Measurements from ENCODE around the gene HPRT1. TPM values are rescaled to one million over a fixed set of nuclear protein-coding genes. Genes with fewer than 3 reads are reported as not detected.
A peak's percentile ranks its signal among the peaks of the same experiment; 100 is the strongest.
"Not testable (repeated sequence)": the region's sequence is repeated elsewhere in the genome, so short reads cannot be mapped to it uniquely, and the experiment has no call there.

HPRT1 gene
- total RNA-seq, 3 donors from 2014 or later: 8.0 to 15.1 (median 11.9) TPM

DNA sequence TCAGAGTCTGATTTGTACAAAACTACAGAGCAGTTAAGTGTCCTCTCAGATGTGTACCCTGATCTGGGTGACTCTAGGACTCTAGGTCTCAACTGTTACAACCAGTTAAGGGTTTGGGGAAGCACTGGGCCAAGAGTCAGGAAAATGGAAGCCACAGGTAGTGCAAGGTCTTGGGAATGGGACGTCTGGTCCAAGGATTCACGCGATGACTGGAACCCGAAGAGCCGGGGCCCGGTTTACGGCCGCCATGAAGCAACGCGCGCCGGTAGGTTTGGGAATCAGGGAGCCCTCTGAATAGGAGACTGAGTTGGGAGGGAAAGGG lies 321 bp upstream of the HPRT1 start:
- DNase-seq (ENCODE audit: low spot score in 2 of 2): no peak
- Histone ChIP-seq H3K27ac (peak overlapping the region; percentile 54 to 82), H3K27me3 (peaks cover 0 to 16% of the 10 kb centered on the region in 2 donors), H3K36me3 (no peaks in the 10 kb centered on the region), H3K4me3 (peak overlapping the region; percentile 57 to 81 (median 73)), H3K4me1 (no peaks in the 10 kb centered on the region), H3K9me3 (no peaks in the 10 kb centered on the region)
- intact Hi-C loops (cut with DNase I; ENCODE audit: low total_unique reads): loop anchor here (10.0 kb wide), 1 partner anchor 1925 kb away; no protein-coding TSS in a partner anchor
- no peak for TF ChIP-seq POLR2AphosphoS5 (IDR thresholded peaks at IDR 0.05)
- TF ChIP-seq POLR2A (IDR thresholded peaks at IDR 0.05): no peak
- TF ChIP-seq, protein P1, sequence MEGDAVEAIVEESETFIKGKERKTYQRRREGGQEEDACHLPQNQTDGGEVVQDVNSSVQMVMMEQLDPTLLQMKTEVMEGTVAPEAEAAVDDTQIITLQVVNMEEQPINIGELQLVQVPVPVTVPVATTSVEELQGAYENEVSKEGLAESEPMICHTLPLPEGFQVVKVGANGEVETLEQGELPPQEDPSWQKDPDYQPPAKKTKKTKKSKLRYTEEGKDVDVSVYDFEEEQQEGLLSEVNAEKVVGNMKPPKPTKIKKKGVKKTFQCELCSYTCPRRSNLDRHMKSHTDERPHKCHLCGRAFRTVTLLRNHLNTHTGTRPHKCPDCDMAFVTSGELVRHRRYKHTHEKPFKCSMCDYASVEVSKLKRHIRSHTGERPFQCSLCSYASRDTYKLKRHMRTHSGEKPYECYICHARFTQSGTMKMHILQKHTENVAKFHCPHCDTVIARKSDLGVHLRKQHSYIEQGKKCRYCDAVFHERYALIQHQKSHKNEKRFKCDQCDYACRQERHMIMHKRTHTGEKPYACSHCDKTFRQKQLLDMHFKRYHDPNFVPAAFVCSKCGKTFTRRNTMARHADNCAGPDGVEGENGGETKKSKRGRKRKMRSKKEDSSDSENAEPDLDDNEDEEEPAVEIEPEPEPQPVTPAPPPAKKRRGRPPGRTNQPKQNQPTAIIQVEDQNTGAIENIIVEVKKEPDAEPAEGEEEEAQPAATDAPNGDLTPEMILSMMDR (IDR thresholded peaks at IDR 0.05): no peak

DNA sequence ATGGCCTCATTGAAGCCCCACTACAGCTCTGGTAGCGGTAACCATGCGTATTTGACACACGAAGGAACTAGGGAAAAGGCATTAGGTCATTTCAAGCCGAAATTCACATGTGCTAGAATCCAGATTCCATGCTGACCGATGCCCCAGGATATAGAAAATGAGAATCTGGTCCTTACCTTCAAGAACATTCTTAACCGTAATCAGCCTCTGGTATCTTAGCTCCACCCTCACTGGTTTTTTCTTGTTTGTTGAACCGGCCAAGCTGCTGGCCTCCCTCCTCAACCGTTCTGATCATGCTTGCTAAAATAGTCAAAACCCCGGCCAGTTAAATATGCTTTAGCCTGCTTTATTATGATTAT lies 876 bp downstream of the HPRT1 start:
- TF ChIP-seq, protein P1 (IDR thresholded peaks at IDR 0.05): no peak
- TF ChIP-seq POLR2A (IDR thresholded peaks at IDR 0.05): no peak
- no peaks in the 10 kb centered on the region for H3K36me3 ChIP-seq
- H3K27me3 ChIP-seq: peaks cover 0 to 15% of the 10 kb centered on the region in 2 donors
- no peak overlapping the region for H3K27ac ChIP-seq
- intact Hi-C loops (cut with DNase I; ENCODE audit: low total_unique reads): no loop called here
- no peaks in the 10 kb centered on the region for H3K9me3 ChIP-seq
- H3K4me3 ChIP-seq: peak overlapping the region; percentile 57 to 81 (median 73)
- DNase-seq (ENCODE audit: low spot score in 2 of 2): no peak
- no peaks in the 10 kb centered on the region for H3K4me1 ChIP-seq

DNA sequence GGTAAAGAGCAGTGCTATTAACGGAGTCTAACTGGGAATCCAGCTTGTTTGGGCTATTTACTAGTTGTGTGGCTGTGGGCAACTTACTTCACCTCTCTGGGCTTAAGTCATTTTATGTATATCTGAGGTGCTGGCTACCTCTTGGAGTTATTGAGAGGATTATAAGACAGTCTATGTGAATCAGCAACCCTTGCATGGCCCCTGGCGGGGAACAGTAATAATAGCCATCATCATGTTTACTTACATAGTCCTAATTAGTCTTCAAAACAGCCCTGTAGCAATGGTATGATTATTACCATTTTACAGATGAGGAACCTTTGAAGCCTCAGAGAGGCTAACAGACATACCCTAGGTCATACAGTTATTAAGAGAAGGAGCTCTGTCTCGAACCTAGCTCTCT lies 1.5 kb downstream of the HPRT1 start:
- H3K4me1 ChIP-seq: no peaks in the 10 kb centered on the region
- intact Hi-C loops (cut with DNase I; ENCODE audit: low total_unique reads): no loop called here
- H3K9me3 ChIP-seq: no peaks in the 10 kb centered on the region
- peaks cover 0 to 13% of the 10 kb centered on the region in 2 donors for H3K27me3 ChIP-seq
- TF ChIP-seq POLR2AphosphoS5 (IDR thresholded peaks at IDR 0.05): no peak
- TF ChIP-seq, protein P1 (IDR thresholded peaks at IDR 0.05): no peak
- TF ChIP-seq POLR2A (IDR thresholded peaks at IDR 0.05): no peak
- H3K4me3 ChIP-seq: peak overlapping the region in 1 of 3 donors; percentile 81
- H3K27ac ChIP-seq: no peak overlapping the region
- DNase-seq (ENCODE audit: low spot score in 2 of 2): no peak
- H3K36me3 ChIP-seq: no peaks in the 10 kb centered on the region

DNA sequence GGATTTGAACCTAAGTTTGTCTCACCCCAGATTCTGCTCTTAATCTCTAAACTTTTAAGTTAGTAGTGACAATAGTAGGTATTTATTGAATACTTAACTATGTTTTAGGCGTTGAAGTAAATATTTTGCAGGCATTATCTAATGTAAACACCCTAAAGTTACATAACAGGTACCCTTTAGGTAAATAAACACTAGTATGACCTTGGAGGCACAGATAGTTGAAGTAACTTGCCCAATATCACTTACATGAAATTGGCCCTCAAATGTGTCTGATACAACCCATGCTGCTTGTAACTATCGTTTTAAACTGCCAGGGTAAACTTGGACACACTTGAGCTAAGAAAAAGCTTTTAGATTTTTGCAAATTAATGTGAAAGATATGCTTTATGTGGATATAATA lies 3.0 kb downstream of the HPRT1 start:
- no peaks in the 10 kb centered on the region for H3K4me1 ChIP-seq
- H3K27me3 ChIP-seq: peaks cover 0 to 13% of the 10 kb centered on the region in 2 donors
- no peak for DNase-seq (ENCODE audit: low spot score in 2 of 2)
- H3K4me3 ChIP-seq: no peak overlapping the region
- H3K27ac ChIP-seq: no peak overlapping the region
- TF ChIP-seq POLR2AphosphoS5 (IDR thresholded peaks at IDR 0.05): no peak
- TF ChIP-seq POLR2A (IDR thresholded peaks at IDR 0.05): no peak
- TF ChIP-seq, protein P1 (IDR thresholded peaks at IDR 0.05): no peak
- no peaks in the 10 kb centered on the region for H3K36me3 ChIP-seq
- no peaks in the 10 kb centered on the region for H3K9me3 ChIP-seq
- intact Hi-C loops (cut with DNase I; ENCODE audit: low total_unique reads): no loop called here

DNA sequence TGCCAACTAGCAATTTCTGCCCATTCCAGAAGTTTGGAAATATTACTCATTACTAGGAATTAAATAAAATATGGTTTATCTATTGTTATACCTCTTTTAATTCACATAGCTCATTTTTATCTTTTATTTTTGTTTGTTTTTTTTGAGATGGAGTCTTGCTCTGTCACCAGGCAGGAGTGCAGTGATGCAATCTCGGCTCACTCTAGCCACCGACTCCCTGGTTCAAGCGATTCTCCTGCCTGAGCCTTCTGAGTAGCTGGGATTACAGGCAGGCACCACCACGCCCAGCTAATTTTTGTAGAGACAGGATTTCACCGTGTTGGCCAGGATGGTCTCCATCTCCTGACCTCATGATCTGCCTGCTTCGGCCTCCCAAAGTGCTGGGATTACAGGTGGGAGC lies 4.5 kb downstream of the HPRT1 start:
- DNase-seq (ENCODE audit: low spot score in 2 of 2); intact Hi-C loops (cut with DNase I; ENCODE audit: low total_unique reads); H3K9me3 ChIP-seq; H3K27ac ChIP-seq; H3K4me1 ChIP-seq; H3K4me3 ChIP-seq; H3K36me3 ChIP-seq: not testable (repeated sequence)
- peaks cover 0 to 13% of the 10 kb centered on the region in 2 donors for H3K27me3 ChIP-seq

DNA sequence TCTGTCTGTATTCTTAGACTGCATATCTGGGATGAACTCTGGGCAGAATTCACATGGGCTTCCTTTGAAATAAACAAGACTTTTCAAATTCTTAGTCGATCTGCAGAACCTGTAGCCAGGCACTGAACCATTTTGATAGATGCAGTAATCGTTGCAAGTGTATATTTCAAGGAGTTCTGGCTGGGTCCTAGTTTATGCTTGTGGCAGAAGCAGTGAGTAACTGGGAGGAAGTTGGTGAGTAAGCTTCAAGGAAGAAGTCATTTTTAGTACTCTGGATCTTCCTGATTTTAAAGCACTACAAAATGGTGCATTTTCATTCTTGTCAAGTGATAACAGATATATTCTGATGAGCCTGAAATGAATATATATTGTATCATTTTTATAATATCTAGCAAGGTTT lies 9.5 kb downstream of the HPRT1 start:
- Histone ChIP-seq H3K4me1 (no peaks in the 10 kb centered on the region), H3K4me3 (no peak overlapping the region), H3K36me3 (no peaks in the 10 kb centered on the region), H3K27me3 (peaks cover 0 to 4% of the 10 kb centered on the region in 2 donors), H3K27ac (no peak overlapping the region), H3K9me3 (no peaks in the 10 kb centered on the region)
- no peak for DNase-seq (ENCODE audit: low spot score in 2 of 2)
- intact Hi-C loops (cut with DNase I; ENCODE audit: low total_unique reads): no loop called here
- TF ChIP-seq, protein P1 (IDR thresholded peaks at IDR 0.05): no peak
- TF ChIP-seq POLR2AphosphoS5 (IDR thresholded peaks at IDR 0.05): no peak
- no peak for TF ChIP-seq POLR2A (IDR thresholded peaks at IDR 0.05)
